ENCODE data around the gene SSC5D.
"Not testable (repeated sequence)": the region's sequence is repeated elsewhere in the genome, so short reads cannot be mapped to it uniquely, and the experiment has no call there.

SSC5D gene

GRCh38 chr19:55488986-55489710 is 912 bp downstream of the SSC5D start:
- no peak for DNase-seq

DNA sequence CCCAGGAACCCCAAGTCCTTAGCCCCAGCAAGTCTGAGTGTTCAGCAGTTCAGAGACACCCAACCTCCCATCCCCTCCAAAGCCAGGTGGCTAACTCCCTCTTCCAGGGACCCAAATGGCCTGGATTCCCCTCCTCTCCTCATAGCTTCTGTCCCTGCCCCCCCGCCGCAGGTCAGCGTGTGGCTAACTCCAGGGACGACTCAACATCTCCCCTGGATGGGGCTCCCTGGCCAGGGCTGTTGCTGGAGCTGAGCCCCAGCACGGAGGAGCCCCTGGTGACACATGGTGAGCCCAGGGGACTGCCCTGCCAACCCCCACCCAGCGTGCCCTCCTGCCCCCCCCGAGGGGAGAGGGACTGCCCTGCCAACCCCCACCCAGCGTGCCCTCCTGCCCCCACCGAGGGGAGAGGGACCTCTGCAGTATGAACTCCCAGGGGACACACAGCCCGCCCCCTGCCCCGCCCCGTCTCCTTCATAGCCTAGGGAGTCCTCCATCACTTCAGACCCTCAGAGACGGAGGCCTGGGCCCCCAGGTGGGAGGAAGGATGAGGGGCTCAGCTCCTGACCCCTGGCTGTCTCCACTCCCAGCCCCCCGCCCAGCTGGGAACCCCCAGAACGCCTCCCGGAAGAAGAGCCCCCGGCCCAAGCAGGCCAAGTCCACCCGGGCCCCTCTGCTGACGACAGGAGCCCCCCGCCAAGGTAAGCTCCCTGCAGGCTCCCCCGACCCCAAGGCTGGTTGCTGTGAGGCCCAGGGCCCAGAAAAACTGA is 1.7 kb downstream of the SSC5D start:
- no peak for DNase-seq

GRCh38 chr19:55490478-55491432 is 2.5 kb downstream of the SSC5D start:
- DNase-seq = no peak

DNA sequence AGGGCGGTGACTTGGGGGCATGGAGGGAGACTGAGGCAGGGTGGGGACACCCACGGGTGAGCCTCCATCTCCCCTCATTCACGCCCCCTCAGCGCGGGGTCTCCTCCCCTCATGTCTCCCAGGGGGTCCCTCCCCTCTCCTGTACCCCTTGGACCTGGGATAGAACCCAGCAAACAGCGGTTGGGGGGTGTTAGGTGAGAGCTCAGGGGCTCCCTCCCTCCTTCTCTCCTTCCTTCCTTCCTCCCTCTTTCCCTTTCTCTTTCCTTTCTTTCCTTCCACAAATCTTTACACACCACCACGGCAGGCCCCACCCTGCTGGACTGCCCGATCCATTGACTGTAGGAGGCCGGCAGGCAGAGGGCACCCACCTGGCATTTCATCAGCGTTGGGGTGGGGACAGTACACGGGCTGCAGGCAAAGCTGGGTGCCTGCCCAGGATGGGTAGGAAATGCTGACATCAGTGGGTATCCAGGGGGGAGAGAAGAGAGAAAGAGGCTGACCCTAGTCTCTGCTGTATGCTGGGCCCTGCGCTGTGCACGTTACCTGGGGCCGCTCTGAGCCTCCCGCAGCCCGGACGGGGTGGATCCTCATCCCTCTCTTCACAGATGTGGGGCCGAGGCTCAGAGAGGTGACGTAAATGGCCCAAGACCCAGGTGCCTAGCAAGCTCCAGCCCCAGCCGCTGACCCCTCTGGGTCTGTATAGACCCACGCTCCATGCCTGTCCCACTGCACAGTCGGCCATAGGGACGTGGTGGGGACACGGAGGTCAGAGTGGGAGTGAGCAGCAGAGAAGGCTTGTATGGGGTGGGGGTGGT is 3.5 kb downstream of the SSC5D start:
- DNase-seq = no peak

DNA sequence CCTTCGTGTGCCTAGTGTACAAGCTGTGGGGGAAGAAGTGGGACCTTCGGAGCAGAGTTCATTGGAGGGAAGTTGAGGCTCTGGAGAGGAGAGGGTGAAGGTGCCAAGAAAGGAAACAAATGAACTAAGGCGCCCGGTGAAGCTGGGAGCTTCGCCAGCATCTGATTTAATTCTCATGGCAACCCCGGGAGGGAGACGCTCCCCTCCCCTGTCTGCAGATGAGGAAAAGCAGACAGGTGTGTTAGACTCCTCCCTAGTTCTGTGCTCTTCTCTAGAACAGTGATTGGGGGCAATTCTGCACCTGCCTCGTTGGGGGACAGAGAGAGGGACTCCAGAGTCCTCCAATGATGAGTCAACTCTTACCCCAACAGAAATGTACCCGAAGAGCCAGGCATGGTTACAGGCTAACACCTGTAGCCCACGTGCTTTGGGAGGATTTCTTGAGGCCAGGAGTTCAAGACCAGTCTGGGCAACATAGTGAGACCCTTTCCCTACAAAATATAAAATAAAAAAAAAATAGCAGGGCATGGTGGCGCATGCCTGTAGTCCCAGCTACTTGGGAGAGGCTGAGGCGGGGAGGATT is 4.2 kb downstream of the SSC5D start:
- DNase-seq = no peak

DNA sequence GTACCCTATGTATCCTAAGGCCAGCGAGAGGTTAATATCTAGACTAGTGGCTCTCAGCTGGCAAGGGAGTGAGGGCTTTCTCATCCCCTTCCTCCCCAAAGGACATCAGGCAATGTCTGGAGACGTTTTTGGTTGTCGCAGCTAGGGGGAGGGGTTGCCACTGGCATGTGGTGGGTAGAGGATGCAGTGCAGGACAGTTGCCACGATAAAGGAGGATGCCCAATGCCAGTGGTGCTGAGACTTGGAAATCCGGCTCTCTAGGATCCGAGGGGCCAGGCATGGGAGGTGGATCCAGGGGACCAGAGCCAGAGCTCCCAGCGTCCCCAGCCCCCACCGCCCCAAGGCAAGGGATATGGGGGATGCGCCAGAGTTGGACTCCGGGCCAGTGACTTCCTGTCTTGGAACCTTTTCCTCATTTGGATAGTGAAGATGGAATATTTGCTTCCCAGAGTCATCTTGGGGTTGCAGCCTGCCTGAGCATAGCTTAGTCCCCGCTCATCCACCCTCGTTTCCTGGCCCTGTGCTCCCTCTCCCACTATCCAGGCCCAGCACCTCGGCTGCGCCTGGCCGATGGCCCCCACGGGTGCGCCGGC is 4.9 kb downstream of the SSC5D start:
- DNase-seq = no peak

DNA sequence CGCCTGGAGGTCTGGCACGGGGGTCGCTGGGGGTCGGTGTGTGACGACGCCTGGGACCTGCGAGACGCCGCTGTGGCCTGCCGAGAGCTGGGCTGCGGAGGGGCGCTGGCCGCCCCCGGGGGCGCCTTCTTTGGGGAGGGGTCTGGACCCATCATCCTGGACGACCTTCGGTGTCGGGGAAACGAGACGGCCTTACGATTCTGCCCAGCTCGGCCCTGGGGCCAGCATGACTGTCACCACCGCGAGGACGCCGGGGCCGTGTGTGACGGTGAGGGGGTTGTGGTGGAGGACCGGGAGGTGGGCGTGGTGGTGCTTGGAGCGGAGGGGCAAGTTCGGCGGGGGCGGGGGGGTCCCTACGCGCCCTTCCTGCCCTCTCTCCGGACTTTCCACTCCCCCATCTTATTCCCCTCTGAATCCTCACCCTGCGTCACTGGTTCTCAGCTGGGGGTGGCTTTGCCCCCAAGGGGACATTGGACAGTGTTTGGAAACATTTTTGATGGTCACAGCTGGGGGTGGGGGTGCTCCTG is 5.5 kb downstream of the SSC5D start:
- no peak for DNase-seq

DNA sequence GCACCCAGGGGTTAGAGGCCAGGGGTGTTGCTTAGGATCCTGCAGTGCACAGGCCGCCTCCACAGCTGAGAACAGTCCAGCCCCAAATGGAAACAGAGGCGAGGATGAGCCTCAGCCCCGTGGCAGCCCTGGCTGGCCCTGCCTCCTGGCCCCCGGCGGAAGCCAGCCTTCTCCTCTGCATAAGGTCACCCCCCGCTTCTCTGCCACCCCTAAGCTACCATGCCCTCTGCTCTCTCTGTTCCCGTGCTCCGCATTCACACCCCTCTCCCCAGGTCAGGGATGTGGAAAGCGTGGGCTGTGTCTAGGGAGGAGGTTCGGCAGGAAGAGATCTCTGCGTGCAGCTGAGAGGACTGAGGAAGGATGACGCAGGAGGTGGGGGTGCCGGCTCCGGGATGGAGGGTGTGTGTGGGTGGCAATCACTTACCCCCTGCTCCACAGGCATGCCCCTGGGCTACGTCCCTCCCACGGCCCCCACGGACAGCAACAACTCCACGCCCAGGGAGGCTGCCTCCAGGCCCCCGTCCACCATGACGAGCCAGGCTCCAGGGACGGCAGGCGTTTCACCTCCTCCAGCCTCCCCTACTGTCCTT is 6.0 kb downstream of the SSC5D start:
- no peak for DNase-seq

GRCh38 chr19:55495646-55496349 is 7.6 kb downstream of the SSC5D start:
- no peak for DNase-seq

GRCh38 chr19:55496820-55497219 is 8.6 kb downstream of the SSC5D start:
- DNase-seq = not testable (repeated sequence)

DNA sequence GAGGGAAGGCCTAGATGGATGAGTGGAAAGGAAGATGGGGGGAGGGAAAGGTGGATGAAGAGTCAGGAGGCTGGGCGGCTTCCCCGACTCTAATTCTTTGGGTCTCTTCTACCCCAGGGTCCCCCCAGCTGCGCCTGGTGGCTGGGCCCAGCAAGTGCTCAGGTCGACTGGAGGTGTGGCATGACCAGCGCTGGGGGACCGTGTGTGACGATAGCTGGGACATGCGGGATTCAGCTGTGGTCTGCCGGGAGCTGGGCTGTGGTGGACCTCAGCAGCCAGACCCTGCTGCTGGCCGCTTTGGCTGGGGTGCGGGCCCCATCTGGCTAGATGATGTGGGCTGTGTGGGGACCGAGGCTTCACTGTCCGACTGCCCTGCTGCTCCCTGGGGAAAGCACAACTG is 9.5 kb downstream of the SSC5D start:
- DNase-seq = no peak

GRCh38 chr19:55498246-55498840 is 10.1 kb downstream of the SSC5D start:
- no peak for DNase-seq

- no peak for DNase-seq
These were observed 12.2 kb downstream of the SSC5D start for GRCh38 chr19:55500368-55500952.

- DNase-seq = no peak
These were observed 14.1 kb downstream of the SSC5D start for GRCh38 chr19:55502197-55502952.

DNA sequence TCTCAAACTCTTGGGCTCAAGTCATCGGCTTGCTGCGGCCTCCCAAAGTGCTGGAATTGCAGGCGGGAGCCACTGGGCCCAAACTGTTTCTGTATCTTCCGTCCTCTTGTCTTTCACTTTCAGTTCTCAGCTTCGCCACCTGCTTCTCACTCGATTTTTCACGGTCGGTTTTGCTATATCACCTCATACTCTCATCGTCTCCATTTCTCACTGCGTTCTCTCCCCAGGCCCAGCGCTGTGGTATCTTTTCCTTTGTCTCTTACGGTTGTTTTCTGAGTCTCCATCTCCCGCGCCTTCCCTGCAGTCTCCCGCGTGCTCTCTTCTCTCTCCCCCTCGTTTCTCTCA is 14.9 kb downstream of the SSC5D start:
- no peak for DNase-seq

- DNase-seq = peak; percentile 88
These were observed 15.4 kb downstream of the SSC5D start for GRCh38 chr19:55503502-55504251.

GRCh38 chr19:55504252-55504603 is 16.0 kb downstream of the SSC5D start:
- no peak for DNase-seq

GRCh38 chr19:55504981-55505380 is 16.7 kb downstream of the SSC5D start:
- DNase-seq = no peak
